Measurements from ENCODE around the gene DLGAP1.

DLGAP1 gene

GRCh38 chr18:4077721-4078120 is 377.4 kb downstream of the DLGAP1 start:
- TF ChIP-seq CTCF (IDR thresholded peaks at IDR 0.05; ENCODE audit: borderline replicate concordance, insufficient read depth, low read depth, low read length), result no peak

GRCh38 chr18:4077204-4077603 is 377.9 kb downstream of the DLGAP1 start:
- TF ChIP-seq CTCF (IDR thresholded peaks at IDR 0.05; ENCODE audit: borderline replicate concordance, insufficient read depth, low read depth, low read length), result no peak
- no peak overlapping the region for H3K4me3 ChIP-seq (ENCODE audit: low read depth, low read length)

More at GRCh38 chr18:4077721-4078120, 377.4 kb downstream of the DLGAP1 start:
- no peak overlapping the region for H3K4me3 ChIP-seq (ENCODE audit: low read depth, low read length)

GRCh38 chr18:4074647-4075046 is 380.5 kb downstream of the DLGAP1 start:
- TF ChIP-seq CTCF (IDR thresholded peaks at IDR 0.05; ENCODE audit: borderline replicate concordance, insufficient read depth, low read depth, low read length), result no peak
- H3K4me3 ChIP-seq (ENCODE audit: low read depth, low read length), result no peak overlapping the region

- H3K4me3 ChIP-seq (ENCODE audit: low read depth, low read length), result no peak overlapping the region
- TF ChIP-seq CTCF (IDR thresholded peaks at IDR 0.05; ENCODE audit: borderline replicate concordance, insufficient read depth, low read depth, low read length), result no peak
These were observed 385.9 kb downstream of the DLGAP1 start for GRCh38 chr18:4069183-4069582.

GRCh38 chr18:4068552-4069158 is 386.5 kb downstream of the DLGAP1 start:
- no peak overlapping the region for H3K4me3 ChIP-seq (ENCODE audit: low read depth, low read length)
- peak; percentile 62; the same call in 1 of the 2 replicates for TF ChIP-seq CTCF (IDR thresholded peaks at IDR 0.05; ENCODE audit: borderline replicate concordance, insufficient read depth, low read depth, low read length)

- H3K4me3 ChIP-seq (ENCODE audit: low read depth, low read length), result no peak overlapping the region
- TF ChIP-seq CTCF (IDR thresholded peaks at IDR 0.05; ENCODE audit: borderline replicate concordance, insufficient read depth, low read depth, low read length), result no peak
These were observed 391.6 kb downstream of the DLGAP1 start for GRCh38 chr18:4063545-4063944.

All from GM12875 (cell line).